HG03469 (cell line): ENCODE results near the gene ASB6.
"Not testable (repeated sequence)": the region's sequence is repeated elsewhere in the genome, so short reads cannot be mapped to it uniquely, and the experiment has no call there.

Experiments
- ATAC-seq: cut with Tn5 transposase; IDR thresholded peaks from one replicate; pipeline ENCODE4 v1.9.1; 2021; ENCODE audit warnings: mild to moderate bottlenecking, moderate library complexity, moderate number of reproducible peaks; ENCODE audit not compliant: unreplicated experiment

Gene ASB6

GRCh38 chr9:129667850-129668249 lies 25.9 kb upstream of the ASB6 start:
- no peak for ATAC-seq

DNA sequence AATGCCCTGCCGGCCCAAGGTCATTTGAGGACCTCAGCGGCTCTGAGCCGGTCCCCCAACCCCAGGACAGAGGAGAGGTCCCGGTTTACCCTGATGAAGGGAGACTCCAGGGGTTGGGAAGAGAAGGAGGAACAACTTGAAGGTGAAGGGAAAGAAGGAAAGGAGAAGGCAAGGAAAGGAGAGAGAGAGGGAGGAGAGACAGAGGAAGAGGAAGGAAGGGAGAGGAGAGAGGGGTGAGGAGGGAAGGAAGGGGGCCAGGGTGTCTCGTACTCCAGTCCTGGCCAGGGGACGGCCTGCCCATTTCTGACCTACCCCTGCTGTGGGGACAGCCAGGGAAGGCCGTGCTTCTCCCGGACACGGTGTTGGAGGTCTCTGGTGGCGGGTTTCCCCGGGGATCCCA lies 25.4 kb upstream of the ASB6 start:
- ATAC-seq, result no peak

DNA sequence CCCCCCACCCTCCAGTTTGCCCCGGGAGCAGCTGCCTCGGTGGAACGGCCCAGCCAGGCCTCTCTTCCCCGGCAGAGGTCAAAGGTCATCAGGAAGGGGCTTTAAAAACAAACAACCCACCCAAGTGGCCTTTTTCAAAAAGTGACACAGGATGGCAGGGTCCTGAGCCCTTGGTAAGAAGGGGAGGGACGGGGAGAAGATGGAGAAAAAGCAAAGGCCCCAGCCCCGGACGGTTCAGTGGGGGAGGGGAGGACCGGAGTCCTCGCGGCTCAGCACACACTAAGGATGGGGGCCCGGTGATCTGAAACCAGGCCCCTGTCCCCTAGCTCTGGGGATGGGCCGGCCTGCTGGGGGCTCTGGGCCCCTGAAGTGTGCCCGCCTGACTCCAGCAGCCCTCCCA lies 24.6 kb upstream of the ASB6 start:
- ATAC-seq, result no peak

DNA sequence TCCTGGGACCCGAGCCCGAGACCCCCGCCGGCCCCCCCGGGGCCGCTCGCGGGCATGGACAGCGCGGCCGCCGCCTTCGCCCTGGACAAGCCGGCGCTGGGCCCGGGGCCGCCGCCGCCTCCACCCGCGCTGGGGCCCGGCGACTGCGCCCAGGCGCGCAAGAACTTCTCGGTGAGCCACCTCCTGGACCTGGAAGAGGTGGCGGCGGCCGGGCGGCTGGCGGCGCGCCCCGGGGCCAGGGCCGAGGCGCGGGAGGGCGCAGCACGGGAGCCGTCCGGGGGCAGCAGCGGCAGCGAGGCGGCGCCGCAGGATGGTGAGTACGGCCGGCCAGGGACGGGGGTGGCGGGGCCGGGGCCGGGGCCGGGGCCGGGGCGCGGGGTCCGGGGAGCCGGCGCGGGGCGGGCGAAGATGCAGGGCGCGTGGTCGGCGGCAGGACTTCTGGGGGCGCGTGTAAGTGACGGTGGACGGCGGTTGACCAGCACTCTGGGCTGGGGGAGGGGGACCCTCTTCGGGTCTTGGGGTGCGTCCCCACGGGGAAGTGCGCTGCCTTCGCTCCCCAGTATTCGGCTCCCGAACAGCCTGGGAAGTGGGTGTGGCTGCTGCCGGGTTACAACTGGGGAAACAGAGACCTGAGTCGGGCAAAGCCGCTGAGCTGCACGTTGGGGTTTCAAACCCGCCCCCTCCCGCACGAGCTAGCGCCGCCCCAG lies 24.0 kb upstream of the ASB6 start:
- ATAC-seq, result no peak

- no peak for ATAC-seq
Measured at GRCh38 chr9:129665389-129665775, 23.4 kb upstream of the ASB6 start, which contains the start of gene PRRX2. Gene PRRX2 (plus strand): TSS chr9:129665647. CDS start chr9:129665868, 221 bp downstream.

DNA sequence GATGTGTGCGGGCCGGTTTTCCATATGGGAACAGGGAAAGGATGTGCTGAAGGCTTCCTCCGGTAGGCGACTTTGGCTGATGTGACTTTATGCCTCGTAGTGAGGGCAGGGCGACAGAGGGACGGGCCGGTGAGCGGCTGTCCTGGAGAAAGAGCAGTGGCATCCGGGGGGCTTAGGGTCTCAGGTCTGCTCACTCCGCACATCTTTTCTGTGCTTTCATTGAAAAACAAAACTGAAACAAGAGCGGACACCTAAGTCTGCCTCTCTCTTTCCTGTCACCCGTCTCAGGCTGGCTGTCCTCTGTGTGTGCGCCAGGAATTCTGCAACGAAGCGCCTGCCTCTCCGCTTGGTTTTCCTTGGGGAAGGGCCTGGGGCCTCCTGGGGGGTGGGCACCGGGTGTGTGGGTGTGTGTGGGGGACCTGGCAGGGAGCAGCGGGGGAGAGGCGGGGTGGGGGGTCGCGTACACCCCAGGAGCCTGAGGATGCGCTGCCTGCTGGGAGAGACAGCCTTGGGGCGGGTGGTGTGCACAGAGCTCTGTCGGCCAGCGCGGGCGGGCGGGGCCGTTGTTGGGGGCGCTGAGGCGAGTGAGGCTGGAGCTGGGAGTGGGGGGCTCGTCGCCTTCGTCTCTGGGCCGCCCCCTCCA lies 22.9 kb upstream of the ASB6 start:
- ATAC-seq, result no peak

DNA sequence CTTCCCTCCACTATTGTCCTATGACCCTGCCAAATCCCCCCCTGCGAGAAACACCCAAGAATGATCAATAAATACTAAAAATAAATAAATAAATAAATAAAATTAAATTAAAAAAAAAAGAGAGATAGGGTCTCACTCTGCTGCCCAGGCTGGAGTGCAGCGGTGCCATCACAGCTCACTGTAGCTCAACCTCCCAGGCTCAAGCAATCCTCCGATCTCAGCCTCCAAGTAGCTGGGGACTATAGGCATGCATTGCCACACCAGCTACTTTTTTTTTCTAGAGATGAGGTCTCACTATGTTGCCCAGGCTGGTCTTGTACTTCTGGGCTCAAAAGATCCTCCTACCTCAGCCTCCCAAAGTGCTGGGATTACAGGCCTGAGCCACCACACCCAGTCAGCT lies 20.3 kb upstream of the ASB6 start:
- not testable (repeated sequence) for ATAC-seq

GRCh38 chr9:129661029-129661428 lies 19.1 kb upstream of the ASB6 start:
- ATAC-seq, result no peak

DNA sequence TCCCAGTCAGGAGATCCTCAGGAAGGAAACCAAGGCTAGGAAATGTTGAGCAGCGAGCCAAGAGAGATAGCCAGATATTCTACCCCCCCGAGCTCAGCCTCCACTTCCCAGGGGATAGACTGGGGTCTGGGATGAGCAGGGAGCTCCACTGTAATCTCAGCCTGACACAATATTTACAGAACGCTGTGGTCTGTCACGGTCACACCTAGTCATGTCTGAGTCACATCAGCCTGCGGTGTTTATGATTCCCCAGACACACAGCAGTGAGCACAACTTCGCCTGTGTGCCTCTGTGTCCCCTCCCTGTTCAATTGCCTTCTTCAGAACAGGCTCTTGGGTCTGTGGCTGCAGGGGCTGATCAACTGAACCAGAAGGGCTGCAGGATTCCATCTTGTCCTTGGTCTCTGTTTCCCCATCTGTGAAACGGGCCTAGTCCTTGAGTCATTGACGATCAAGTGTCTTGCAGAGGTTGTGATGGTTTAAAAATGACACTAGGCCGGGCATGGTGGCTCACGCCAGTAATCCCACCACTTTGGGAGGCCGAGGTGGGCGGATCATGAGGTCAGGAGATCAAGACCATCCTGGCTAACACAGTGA lies 14.9 kb upstream of the ASB6 start:
- no peak for ATAC-seq

GRCh38 chr9:129655696-129656095 lies 13.7 kb upstream of the ASB6 start:
- ATAC-seq, result no peak

- no peak for ATAC-seq
Measured at GRCh38 chr9:129655154-129655553, 13.2 kb upstream of the ASB6 start.

- no peak for ATAC-seq
Measured at GRCh38 chr9:129654554-129655040, 12.6 kb upstream of the ASB6 start.

- ATAC-seq, result no peak
Measured at GRCh38 chr9:129653823-129654553, 12.0 kb upstream of the ASB6 start.

GRCh38 chr9:129650680-129651235 lies 8.8 kb upstream of the ASB6 start:
- no peak for ATAC-seq

DNA sequence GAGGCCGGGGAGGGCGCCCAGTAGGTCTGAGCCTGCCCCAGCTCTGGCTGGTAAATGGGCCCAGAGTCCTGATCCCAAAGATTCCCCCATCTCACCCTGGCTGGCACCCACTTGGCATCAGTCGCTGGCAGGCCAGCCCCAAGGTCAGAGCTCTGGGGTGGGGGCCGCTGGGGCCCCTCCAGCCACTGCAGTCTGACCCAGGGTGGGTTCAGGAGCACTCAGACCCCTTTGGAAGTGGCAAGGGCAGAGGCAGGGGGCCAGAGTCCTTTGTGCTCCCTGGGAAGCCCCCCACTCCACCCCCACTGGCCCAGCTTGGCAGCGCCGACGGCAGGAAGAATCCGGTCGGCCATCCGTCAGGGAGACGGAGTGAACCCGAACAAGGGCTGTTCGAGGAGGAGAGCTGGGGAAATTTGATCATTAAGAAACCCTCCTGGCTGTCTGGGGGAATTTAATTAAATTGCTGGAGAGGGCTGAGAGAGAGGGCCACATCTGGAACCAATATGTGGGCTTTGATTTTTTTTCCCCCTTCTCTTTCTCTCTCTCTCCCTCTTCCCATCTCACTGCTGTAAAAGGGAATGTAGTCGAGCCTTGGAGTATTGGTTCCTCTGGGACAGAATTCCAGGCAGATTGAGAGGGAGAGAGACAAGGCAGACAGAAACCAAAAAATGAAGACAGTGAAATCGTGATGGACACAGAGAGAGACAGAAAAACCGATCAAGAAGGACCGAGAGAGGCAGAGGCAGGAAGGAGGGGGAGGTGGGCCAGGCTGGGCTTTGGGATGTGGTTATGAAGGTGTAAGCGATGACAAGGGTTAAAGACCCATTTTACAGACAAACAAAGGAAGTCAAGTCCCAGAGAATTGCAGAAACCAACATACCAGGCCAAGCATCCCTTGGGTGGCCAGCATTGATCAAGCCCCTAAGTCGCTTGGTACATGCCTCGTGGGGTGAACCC lies 8.1 kb upstream of the ASB6 start:
- ATAC-seq, result no peak

GRCh38 chr9:129648764-129649115 lies 6.8 kb upstream of the ASB6 start:
- no peak for ATAC-seq

DNA sequence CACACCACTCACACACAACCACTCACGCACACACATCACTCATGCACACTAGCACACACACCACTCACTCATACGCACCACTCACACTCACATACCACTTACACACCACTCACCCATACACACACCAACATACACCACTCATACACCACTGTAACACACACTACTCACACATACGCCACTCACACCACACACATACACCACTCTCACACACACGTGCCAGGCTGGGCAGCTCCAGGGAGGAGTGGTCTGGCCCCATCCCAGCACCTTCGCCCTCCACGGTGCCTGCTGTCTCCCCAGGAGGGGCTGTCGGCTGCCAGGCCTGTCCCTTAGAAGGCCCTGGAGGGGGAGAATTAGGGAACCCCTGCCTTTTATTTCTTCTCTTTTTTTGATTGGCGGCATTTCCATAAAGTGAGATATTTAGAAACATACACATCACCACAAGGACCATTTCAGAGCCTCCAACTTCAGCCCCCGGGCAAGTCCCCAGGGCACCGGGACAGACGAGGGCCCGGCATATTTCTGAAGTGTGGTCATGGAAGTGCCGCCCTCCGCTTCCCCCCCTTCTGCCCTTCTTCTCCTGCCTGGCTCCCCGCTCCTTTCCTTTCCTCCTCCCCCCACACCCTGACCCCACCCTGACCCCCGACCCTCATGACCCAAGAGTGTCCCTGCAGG lies 6.3 kb upstream of the ASB6 start:
- ATAC-seq, result no peak

DNA sequence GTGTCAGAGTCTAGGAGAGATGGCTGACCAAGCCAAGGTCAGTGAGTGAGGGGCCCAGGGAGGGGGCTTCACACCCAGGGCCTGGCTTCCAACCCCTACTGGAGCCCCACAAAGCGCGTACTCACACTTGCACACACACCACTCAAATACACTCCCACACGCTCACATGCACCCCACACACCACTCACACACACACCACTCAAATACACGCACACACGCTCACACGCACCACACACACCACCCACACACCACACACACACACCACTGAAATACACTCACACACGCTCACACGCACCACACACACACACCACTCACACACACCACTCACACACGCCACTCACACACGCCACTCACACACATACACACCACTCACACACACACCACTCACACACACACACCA lies 5.7 kb upstream of the ASB6 start:
- ATAC-seq, result no peak

DNA sequence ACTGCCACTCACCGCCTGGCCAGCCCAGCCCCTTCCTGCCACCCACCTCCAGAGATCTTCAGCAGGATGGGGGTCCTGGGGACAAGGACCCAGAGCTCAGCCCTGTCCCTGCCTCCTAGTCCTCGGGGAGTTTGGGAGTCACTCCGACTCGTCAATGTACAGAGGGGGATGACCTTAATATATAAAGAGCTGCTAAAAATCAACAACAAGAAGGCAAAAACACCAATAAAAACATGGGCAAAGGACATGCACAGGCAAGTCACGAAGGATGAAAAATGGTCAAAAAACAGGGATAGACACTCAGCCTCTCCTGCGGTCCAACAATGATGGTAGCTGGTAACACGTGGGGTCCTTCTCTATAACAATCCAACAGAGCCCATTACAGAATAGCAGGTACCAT lies 4.7 kb upstream of the ASB6 start:
- ATAC-seq, result no peak

- no peak for ATAC-seq
Measured at GRCh38 chr9:129646252-129646651, 4.3 kb upstream of the ASB6 start.
